HCT116 (cell line): Measurements from ENCODE around the gene BECN2.

Experiments
- POLR2A ChIP-seq: IDR thresholded peaks from 2 replicates; pipeline ENCODE4 v1.7.0; 2011; ENCODE audit warnings: borderline replicate concordance; ENCODE audit not compliant: insufficient read depth, insufficient read length; ENCODE audit errors: extremely low read depth
- POLR2AphosphoS5 ChIP-seq: IDR thresholded peaks from 2 replicates; pipeline ENCODE4 v1.6.1; 2011; ENCODE audit warnings: mild to moderate bottlenecking, low read depth, low read length, moderate library complexity
- TF ChIP-seq, protein P1 (sequence below), 3 experiments: fragments of 200-600 bp in 1 of 3; sonication (generic) in 1 of 3; IDR thresholded peaks in 2 of 3; conservative IDR thresholded peaks in 1 of 3; 2 replicates each; pipeline ENCODE4 v1.5.1; 2012 to 2017; ENCODE audit warnings: low read depth in 2 of 3, low read length in 2 of 3, antibody characterized with exemption in 1 of 3, borderline replicate concordance in 1 of 3, control low read depth in 1 of 3, mild to moderate bottlenecking in 1 of 3, mixed read lengths in 1 of 3, mixed run types in 1 of 3, moderate library complexity in 1 of 3; ENCODE audit not compliant: insufficient read depth in 1 of 3
- TF ChIP-seq, protein P2 (sequence below): IDR thresholded peaks from 2 replicates; pipeline ENCODE4 v1.6.1; 2012; ENCODE audit warnings: low read depth

DNA sequence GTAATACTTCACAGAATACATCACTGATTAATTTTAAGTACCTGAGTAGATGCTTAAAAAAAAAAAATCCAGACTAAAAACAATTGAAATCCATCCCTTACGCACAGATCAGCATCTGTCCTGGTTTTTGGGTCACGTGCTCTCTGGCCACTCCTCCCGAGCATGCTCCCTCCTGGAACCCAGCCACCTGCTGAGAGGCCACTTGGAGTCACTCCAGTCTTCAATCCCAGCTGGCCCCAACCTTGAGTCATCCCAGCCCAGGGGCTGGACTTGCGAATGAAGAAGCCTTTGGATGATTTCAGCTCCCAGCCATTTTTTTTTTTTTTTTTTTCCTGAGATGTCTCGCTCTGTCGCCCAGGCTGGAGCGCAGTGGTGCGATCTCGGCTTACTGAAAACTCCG is 32.5 kb downstream of the BECN2 start:
- TF ChIP-seq, protein P1, sequence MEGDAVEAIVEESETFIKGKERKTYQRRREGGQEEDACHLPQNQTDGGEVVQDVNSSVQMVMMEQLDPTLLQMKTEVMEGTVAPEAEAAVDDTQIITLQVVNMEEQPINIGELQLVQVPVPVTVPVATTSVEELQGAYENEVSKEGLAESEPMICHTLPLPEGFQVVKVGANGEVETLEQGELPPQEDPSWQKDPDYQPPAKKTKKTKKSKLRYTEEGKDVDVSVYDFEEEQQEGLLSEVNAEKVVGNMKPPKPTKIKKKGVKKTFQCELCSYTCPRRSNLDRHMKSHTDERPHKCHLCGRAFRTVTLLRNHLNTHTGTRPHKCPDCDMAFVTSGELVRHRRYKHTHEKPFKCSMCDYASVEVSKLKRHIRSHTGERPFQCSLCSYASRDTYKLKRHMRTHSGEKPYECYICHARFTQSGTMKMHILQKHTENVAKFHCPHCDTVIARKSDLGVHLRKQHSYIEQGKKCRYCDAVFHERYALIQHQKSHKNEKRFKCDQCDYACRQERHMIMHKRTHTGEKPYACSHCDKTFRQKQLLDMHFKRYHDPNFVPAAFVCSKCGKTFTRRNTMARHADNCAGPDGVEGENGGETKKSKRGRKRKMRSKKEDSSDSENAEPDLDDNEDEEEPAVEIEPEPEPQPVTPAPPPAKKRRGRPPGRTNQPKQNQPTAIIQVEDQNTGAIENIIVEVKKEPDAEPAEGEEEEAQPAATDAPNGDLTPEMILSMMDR (IDR thresholded peaks at IDR 0.05 in 2 of 3, conservative IDR thresholded peaks at IDR 0.05 in 1 of 3; ENCODE audit: borderline replicate concordance in 1 of 3, insufficient read depth in 1 of 3, low read depth in 2 of 3, low read length in 2 of 3) = no peak
- no peak for TF ChIP-seq POLR2AphosphoS5
- TF ChIP-seq, protein P2, sequence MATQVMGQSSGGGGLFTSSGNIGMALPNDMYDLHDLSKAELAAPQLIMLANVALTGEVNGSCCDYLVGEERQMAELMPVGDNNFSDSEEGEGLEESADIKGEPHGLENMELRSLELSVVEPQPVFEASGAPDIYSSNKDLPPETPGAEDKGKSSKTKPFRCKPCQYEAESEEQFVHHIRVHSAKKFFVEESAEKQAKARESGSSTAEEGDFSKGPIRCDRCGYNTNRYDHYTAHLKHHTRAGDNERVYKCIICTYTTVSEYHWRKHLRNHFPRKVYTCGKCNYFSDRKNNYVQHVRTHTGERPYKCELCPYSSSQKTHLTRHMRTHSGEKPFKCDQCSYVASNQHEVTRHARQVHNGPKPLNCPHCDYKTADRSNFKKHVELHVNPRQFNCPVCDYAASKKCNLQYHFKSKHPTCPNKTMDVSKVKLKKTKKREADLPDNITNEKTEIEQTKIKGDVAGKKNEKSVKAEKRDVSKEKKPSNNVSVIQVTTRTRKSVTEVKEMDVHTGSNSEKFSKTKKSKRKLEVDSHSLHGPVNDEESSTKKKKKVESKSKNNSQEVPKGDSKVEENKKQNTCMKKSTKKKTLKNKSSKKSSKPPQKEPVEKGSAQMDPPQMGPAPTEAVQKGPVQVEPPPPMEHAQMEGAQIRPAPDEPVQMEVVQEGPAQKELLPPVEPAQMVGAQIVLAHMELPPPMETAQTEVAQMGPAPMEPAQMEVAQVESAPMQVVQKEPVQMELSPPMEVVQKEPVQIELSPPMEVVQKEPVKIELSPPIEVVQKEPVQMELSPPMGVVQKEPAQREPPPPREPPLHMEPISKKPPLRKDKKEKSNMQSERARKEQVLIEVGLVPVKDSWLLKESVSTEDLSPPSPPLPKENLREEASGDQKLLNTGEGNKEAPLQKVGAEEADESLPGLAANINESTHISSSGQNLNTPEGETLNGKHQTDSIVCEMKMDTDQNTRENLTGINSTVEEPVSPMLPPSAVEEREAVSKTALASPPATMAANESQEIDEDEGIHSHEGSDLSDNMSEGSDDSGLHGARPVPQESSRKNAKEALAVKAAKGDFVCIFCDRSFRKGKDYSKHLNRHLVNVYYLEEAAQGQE = no peak
- no peak for TF ChIP-seq POLR2A
